ENCODE data around the gene ETV6. TPM values are rescaled to one million over a fixed set of nuclear protein-coding genes. Genes with fewer than 3 reads are reported as not detected.

Gene ETV6
- total RNA-seq, 1 donor from 2014 or later = 14.7 TPM

- Histone ChIP-seq H3K4me1 (no peaks in the 10 kb centered on the region), H3K27ac (no peak overlapping the region), H3K36me3 (no peaks in the 10 kb centered on the region), H3K9me3 (no peaks in the 10 kb centered on the region), H3K27me3 (no peaks in the 10 kb centered on the region), H3K4me3 (no peak overlapping the region)
- no peak for DNase-seq (ENCODE audit: extremely low spot score in 2 of 2)
- intact Hi-C loops (cut with DNase I) = no loop called here
- TF ChIP-seq POLR2AphosphoS5 (IDR thresholded peaks at IDR 0.05; ENCODE audit: insufficient read depth in 1 of 2, low read depth in 1 of 2) = no peak
- no peak for TF ChIP-seq CTCF (IDR thresholded peaks at IDR 0.05)
- TF ChIP-seq POLR2A (IDR thresholded peaks at IDR 0.05) = no peak
These were observed 294.6 kb downstream of the ETV6 start for GRCh38 chr12:11943919-11944700.

Measured in vagina (tissue), 2 donors.